Natural killer cell (primary cell): ENCODE data around the gene LACRT. TPM values are rescaled to one million over a fixed set of nuclear protein-coding genes. Genes with fewer than 3 reads are reported as not detected.

ENCODE experiments used
- ATAC-seq, 3 donors: fragments of 150-1000 bp in 2 of 3; fragments of 200-7000 bp in 1 of 3; cut with Tn5 transposase; 1 replicate in 1 of 3; 2 replicates in 2 of 3; pipeline ENCODE4 v1.10.0; 2021; ENCODE audit warnings: mild to moderate bottlenecking in 2 of 3, moderate library complexity in 2 of 3
- DNase-seq, 2 donors: peaks; one replicate each; pipeline versions ENCODE4 v3.0.0 to v3.0.0-alpha.2; 2013 to 2021; ENCODE audit warnings: mixed read lengths in 1 of 2
- H3K27ac ChIP-seq: one replicate; pipeline ENCODE4 v1.5.1; 2013; ENCODE audit warnings: mild to moderate bottlenecking, low read length
- H3K27me3 ChIP-seq: one replicate; pipeline ENCODE4 v1.6.1; 2013; ENCODE audit warnings: low read length; ENCODE audit not compliant: control insufficient read depth, insufficient read depth
- H3K36me3 ChIP-seq: one replicate; pipeline ENCODE4 v1.6.1; 2013; ENCODE audit warnings: low read length; ENCODE audit not compliant: control insufficient read depth, insufficient read depth
- H3K4me1 ChIP-seq: one replicate; pipeline ENCODE4 v1.6.1; 2013; ENCODE audit warnings: low read length; ENCODE audit not compliant: control insufficient read depth, insufficient read depth
- H3K4me3 ChIP-seq: one replicate; pipeline ENCODE4 v1.5.1; 2013; ENCODE audit warnings: low read length
- H3K9me3 ChIP-seq: one replicate; pipeline ENCODE4 v1.6.1; 2013; ENCODE audit warnings: low read length; ENCODE audit not compliant: control insufficient read depth, insufficient read depth
- H3K27ac Mint-ChIP-seq, 2 donors: one replicate each; pipeline ENCODE4 v1.8.0; 2022; ENCODE audit warnings: mild to moderate bottlenecking in 2 of 2, mixed read lengths in 2 of 2, moderate library complexity in 1 of 2
- H3K27me3 Mint-ChIP-seq, 2 donors: one replicate each; pipeline ENCODE4 v1.8.0; 2022; ENCODE audit warnings: low read depth in 2 of 2, mixed read lengths in 2 of 2
- H3K36me3 Mint-ChIP-seq: one replicate; pipeline ENCODE4 v1.8.0; 2022; ENCODE audit warnings: mixed read lengths
- H3K4me1 Mint-ChIP-seq, 2 donors: one replicate each; pipeline ENCODE4 v1.8.0; 2022; ENCODE audit warnings: mixed read lengths in 2 of 2
- H3K4me3 Mint-ChIP-seq: one replicate; pipeline ENCODE4 v1.8.0; 2022; ENCODE audit warnings: mild to moderate bottlenecking, moderate library complexity, mixed read lengths
- H3K9me3 Mint-ChIP-seq, 2 donors: one replicate each; pipeline ENCODE4 v1.8.0; 2022; ENCODE audit warnings: mixed read lengths in 2 of 2
- WGBS: methylation state at CpG from one replicate; pipeline ENCODE4 v1.1.7; 2013; ENCODE audit warnings: missing lambda C conversion rate; ENCODE audit not compliant: insufficient coverage; 5-methylcytosine and 5-hydroxymethylcytosine counted together
- intact Hi-C: fragments of 100-400 bp; cut with micrococcal nuclease; formaldehyde crosslinking; loops from one replicate; pipeline ENCODE4 v1.14.2; 2022
- total RNA-seq, 4 donors: library from RNA; stranded (reverse); fragments of 120-200 nt in 1 of 4; gene quantifications; one replicate each; pipeline versions ENCODE4 v1.2.3 to v1.2.4, GENCODE V29; 2013 to 2022
- TF ChIP-seq, protein P1 (sequence below): fragments of 200-600 bp; IDR thresholded peaks from one replicate; pipeline ENCODE4 v1.8.0; 2022; ENCODE audit warnings: antibody characterized with exemption

LACRT gene
- total RNA-seq, 3 donors from 2014 or later (not counting 1 experiment from before 2014, with no cell fraction given), result not detected

DNA sequence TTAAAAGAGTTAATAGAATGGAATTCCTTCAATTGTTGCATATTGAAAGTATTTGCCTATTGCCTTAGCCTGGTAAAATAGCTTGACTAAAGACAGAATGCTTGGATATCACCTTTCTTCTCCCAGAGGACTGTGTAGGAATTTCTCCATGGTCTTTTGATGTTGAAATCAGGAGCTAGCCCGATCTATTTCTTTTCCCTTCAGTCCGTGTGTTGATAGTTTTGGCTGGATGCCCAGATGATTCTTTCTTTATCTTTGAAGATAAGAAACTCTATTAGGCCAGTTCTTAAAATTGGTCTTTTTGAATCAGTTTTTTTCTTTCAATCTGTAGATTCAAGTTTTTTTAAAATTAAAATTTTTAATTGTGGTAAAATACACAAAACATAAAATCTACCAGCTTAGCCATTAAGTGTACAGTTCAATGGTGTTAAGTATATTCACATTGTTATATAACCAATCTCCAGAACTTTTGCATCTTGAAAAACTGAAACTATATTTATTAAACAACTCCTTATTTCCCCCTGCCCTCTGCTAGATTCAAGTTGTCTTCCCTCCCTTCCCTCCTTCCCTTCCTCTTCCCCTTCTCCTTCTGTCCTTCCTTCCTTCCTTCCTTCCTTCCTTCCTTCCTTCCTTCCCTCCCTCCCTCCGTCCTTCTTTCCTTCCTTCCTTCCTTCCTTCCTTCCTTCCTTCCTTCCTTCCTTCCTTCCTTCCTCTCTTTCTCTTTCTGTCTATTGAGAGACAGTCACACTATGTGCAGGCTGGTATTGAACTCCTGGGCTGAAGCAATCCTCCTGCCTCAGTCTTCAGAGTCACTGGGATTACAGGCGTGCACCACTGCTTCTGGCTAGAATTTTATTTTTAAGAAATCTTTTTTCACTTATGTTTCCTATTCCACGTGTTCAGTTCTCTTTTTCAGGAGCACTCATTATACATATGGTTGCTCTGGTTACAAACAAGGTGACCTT is 10.1 kb downstream of the LACRT start:
- H3K27ac Mint-ChIP-seq, result no peak overlapping the region
- no peaks in the 10 kb centered on the region for H3K9me3 Mint-ChIP-seq
- peaks cover 28 to 66% of the 10 kb centered on the region in 2 donors for H3K27me3 Mint-ChIP-seq
- 47% methylated on average over 4 of the region's 5 CpGs for WGBS
- no peak overlapping the region for H3K27ac ChIP-seq
- no peak overlapping the region for H3K4me3 ChIP-seq
- H3K4me3 Mint-ChIP-seq, result no peak overlapping the region
- no peaks in the 10 kb centered on the region for H3K9me3 ChIP-seq
- peaks cover 0 to 5% of the 10 kb centered on the region in 2 donors for H3K4me1 Mint-ChIP-seq
- H3K36me3 ChIP-seq, result no peaks in the 10 kb centered on the region
- DNase-seq (no peak), ATAC-seq (no peak)
- H3K4me1 ChIP-seq, result no peaks in the 10 kb centered on the region
- peaks cover 2% of the 10 kb centered on the region for H3K27me3 ChIP-seq
- intact Hi-C loops, result no loop called here
- H3K36me3 Mint-ChIP-seq, result peaks cover 6% of the 10 kb centered on the region
- TF ChIP-seq, protein P1, sequence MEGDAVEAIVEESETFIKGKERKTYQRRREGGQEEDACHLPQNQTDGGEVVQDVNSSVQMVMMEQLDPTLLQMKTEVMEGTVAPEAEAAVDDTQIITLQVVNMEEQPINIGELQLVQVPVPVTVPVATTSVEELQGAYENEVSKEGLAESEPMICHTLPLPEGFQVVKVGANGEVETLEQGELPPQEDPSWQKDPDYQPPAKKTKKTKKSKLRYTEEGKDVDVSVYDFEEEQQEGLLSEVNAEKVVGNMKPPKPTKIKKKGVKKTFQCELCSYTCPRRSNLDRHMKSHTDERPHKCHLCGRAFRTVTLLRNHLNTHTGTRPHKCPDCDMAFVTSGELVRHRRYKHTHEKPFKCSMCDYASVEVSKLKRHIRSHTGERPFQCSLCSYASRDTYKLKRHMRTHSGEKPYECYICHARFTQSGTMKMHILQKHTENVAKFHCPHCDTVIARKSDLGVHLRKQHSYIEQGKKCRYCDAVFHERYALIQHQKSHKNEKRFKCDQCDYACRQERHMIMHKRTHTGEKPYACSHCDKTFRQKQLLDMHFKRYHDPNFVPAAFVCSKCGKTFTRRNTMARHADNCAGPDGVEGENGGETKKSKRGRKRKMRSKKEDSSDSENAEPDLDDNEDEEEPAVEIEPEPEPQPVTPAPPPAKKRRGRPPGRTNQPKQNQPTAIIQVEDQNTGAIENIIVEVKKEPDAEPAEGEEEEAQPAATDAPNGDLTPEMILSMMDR, result no peak

DNA sequence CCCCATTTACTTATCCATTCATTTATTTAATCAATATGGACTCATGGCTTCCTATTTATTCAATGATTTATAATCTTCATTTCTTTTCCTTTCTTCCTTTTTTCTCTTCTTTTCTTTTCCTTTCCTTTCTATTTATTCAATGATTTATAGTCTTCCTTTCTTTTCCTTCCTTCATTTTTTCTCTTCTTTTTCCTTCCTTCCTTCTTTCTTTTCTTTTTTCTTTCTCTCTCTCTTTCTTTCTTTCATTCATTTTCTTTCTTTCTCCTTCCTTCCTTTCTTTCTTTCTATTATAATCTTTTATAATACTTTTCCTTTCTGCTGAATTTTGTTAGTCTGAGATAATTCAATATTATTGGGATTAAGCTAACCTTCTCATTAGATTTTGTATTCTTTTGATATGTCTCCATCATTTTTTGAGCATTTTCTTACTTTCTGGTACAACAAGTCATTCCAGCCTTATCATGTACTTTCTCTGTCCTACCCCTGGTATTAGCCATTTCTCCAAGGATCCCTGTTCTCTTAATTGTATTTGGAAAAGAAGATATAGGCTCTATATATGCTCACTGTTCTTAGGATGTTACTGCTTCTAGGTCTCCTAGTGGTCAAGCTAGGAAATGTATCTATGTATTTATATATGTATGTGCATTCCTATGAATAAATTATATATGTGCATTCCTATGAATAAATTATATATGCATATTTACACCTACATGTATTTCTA is 12.1 kb downstream of the LACRT start:
- Histone ChIP-seq H3K36me3 (no peaks in the 10 kb centered on the region), H3K9me3 (no peaks in the 10 kb centered on the region), H3K4me1 (no peaks in the 10 kb centered on the region), H3K27ac (no peak overlapping the region), H3K27me3 (peaks cover 2% of the 10 kb centered on the region), H3K4me3 (no peak overlapping the region)
- peaks cover 6% of the 10 kb centered on the region for H3K36me3 Mint-ChIP-seq
- no peak for ATAC-seq
- no peak for DNase-seq
- H3K27me3 Mint-ChIP-seq, result peaks cover 32 to 73% of the 10 kb centered on the region in 2 donors
- no peak overlapping the region for H3K4me3 Mint-ChIP-seq
- TF ChIP-seq, protein P1, result no peak
- H3K9me3 Mint-ChIP-seq, result no peaks in the 10 kb centered on the region
- intact Hi-C loops, result no loop called here
- no peak overlapping the region for H3K27ac Mint-ChIP-seq
- peaks cover 0 to 5% of the 10 kb centered on the region in 2 donors for H3K4me1 Mint-ChIP-seq

DNA sequence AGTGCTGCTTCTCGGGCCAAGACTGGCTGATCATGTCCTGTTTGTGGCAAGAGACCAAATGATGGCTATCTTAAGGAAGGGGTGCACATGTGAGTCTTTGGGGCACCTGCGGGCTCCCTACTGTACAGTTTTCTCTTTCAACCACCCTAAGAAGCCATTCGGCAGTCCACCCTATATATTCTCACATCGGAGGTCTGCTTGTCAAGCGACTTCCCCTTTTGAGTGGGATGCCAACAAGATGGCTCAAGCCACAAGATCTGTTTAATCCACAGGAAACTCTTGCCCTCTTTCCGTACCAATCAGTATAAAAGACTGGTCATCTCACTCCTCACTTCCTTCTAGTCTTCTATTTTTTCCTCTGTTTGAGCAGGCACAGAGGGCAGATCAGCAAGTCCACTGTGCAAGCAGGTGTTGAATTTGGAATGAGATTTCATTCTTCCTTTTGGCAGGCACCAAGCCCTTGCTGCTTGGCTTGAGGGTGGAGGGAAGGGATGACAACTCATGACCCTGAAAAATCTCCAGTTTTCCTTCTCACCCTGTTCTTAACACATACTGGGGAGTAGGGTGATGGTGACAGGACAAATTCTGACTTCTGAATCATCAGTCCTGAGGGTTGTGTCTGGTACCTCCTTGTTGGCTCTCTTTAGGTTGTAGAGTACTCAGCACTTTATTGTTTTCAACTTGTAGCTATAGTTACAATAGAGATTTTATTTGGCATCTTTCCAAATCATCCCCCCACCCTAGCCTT is 17.6 kb downstream of the LACRT start:
- Mint-ChIP-seq H3K9me3 (no peaks in the 10 kb centered on the region), H3K36me3 (no peaks in the 10 kb centered on the region), H3K27ac (no peak overlapping the region), H3K4me1 (peaks cover 0 to 8% of the 10 kb centered on the region in 2 donors), H3K4me3 (no peak overlapping the region), H3K27me3 (peaks cover 24 to 49% of the 10 kb centered on the region in 2 donors)
- intact Hi-C loops, result no loop called here
- H3K27ac ChIP-seq, result no peak overlapping the region
- H3K4me1 ChIP-seq, result no peaks in the 10 kb centered on the region
- H3K4me3 ChIP-seq, result no peak overlapping the region
- DNase-seq (no peak), ATAC-seq (peak in 2 of 3 donors; percentile 25 to 72)
- H3K27me3 ChIP-seq, result no peaks in the 10 kb centered on the region
- WGBS, result 0% methylated on average over 6 of the region's 6 CpGs
- TF ChIP-seq, protein P1, result no peak
- H3K36me3 ChIP-seq, result no peaks in the 10 kb centered on the region
- H3K9me3 ChIP-seq, result no peaks in the 10 kb centered on the region
